H1 (cell line): ENCODE results near the gene ACTN4. TPM values are rescaled to one million over a fixed set of nuclear protein-coding genes. Genes with fewer than 3 reads are reported as not detected.
"Not testable (repeated sequence)": the region's sequence is repeated elsewhere in the genome, so short reads cannot be mapped to it uniquely, and the experiment has no call there.

Experiments used
- CTCF ChIA-PET: fragments of 300-600 bp; sonication (Branson Sonifier 250); formaldehyde crosslinking; loops from one replicate; lab custom pipeline; 2021; ENCODE audit not compliant: partially characterized antibody; lab: Charles Lee
- POLR2A ChIA-PET: fragments of 300-600 bp; sonication (Branson Sonifier 250); formaldehyde crosslinking; loops from one replicate; lab custom pipeline; 2021; ENCODE audit warnings: inconsistent platforms; ENCODE audit not compliant: partially characterized antibody; lab: Charles Lee
- DNase-seq, 2 experiments: peaks; one replicate each; pipeline versions ENCODE4 v3.0.0 to v3.0.0-alpha.2; 2010 to 2022; ENCODE audit warnings: low spot score in 2 of 2, low read depth in 1 of 2, mixed read lengths in 1 of 2
- FAIRE-seq: peaks from 2 replicates; lab custom pipeline; 2011; peaks lifted over from hg19 to GRCh38; lab: Jason Lieb, UNC
- H2AFZ ChIP-seq: 2 replicates; pipeline ENCODE4 v1.8.1; 2012; ENCODE audit warnings: low read length, inconsistent platforms
- H2AK5ac ChIP-seq: 2 replicates; pipeline ENCODE4 v1.6.1; 2013; ENCODE audit warnings: low read depth, low read length
- H2BK120ac ChIP-seq: replicated peaks from 2 replicates; pipeline ENCODE3; 2013; ENCODE audit warnings: low read depth, low read length, inconsistent platforms
- H2BK12ac ChIP-seq: 2 replicates; pipeline ENCODE4 v1.6.1; 2013; ENCODE audit warnings: low read depth, low read length
- H2BK15ac ChIP-seq: 2 replicates; pipeline ENCODE4 v1.6.1; 2013; ENCODE audit warnings: low read length
- H2BK20ac ChIP-seq: 2 replicates; pipeline ENCODE4 v1.6.1; 2013; ENCODE audit warnings: low read length
- H2BK5ac ChIP-seq: 2 replicates; pipeline ENCODE4 v1.6.1; 2013; ENCODE audit warnings: low read depth, low read length
- H3K14ac ChIP-seq: 2 replicates; pipeline ENCODE4 v1.6.1; 2013; ENCODE audit warnings: inconsistent platforms; ENCODE audit not compliant: insufficient read length
- H3K18ac ChIP-seq: 2 replicates; pipeline ENCODE4 v1.6.1; 2013; ENCODE audit warnings: low read length; ENCODE audit errors: extremely low read depth
- H3K23ac ChIP-seq: 2 replicates; pipeline ENCODE4 v1.6.1; 2013; ENCODE audit warnings: inconsistent platforms; ENCODE audit not compliant: insufficient read length
- H3K23me2 ChIP-seq: 2 replicates; pipeline ENCODE4 v1.6.1; 2013; ENCODE audit warnings: low read depth, low read length
- H3K27ac ChIP-seq: 2 replicates; pipeline ENCODE4 v1.6.1; 2011; ENCODE audit warnings: low read depth, low read length, inconsistent platforms
- H3K27me3 ChIP-seq, 4 experiments: replicated peaks in 1 of 4; 1 replicate in 1 of 4; 2 replicates in 3 of 4; pipeline versions ENCODE4 v1.6.1 to v1.8.1; 2011 to 2013; ENCODE audit warnings: low read length in 3 of 4, mild to moderate bottlenecking in 3 of 4, inconsistent platforms in 2 of 4, mixed read lengths in 2 of 4, moderate library complexity in 1 of 4; ENCODE audit not compliant: control insufficient read depth in 3 of 4, insufficient read depth in 3 of 4; ENCODE audit errors: extremely low read depth in 1 of 4
- H3K36me3 ChIP-seq, 4 experiments: 2 replicates each; pipeline versions ENCODE4 v1.6.1 to v1.8.1; 2011 to 2013; ENCODE audit warnings: mild to moderate bottlenecking in 4 of 4, low read length in 3 of 4, moderate library complexity in 2 of 4, control low read depth in 1 of 4, inconsistent platforms in 1 of 4; ENCODE audit not compliant: insufficient read depth in 4 of 4, control insufficient read depth in 2 of 4
- H3K4ac ChIP-seq: replicated peaks from 2 replicates; pipeline ENCODE3; 2013; ENCODE audit warnings: low read length, low read depth, mixed read lengths, inconsistent platforms; ENCODE audit not compliant: insufficient read length
- H3K4me1 ChIP-seq, 4 experiments: replicated peaks in 1 of 4; 1 replicate in 1 of 4; 2 replicates in 3 of 4; pipeline versions ENCODE4 v1.6.1 to v1.8.1; 2011 to 2013; ENCODE audit warnings: low read length in 3 of 4, inconsistent platforms in 2 of 4, mixed read lengths in 1 of 4; ENCODE audit not compliant: insufficient read depth in 4 of 4, control insufficient read depth in 3 of 4
- H3K4me2 ChIP-seq, 2 experiments: 2 replicates each; pipeline versions ENCODE4 v1.6.1 to v1.8.1; 2011 to 2013; ENCODE audit warnings: low read depth in 2 of 2, low read length in 2 of 2, control low read depth in 1 of 2, inconsistent platforms in 1 of 2, mild to moderate bottlenecking in 1 of 2; ENCODE audit not compliant: insufficient read depth in 1 of 2
- H3K4me3 ChIP-seq, 4 experiments: fragments of 200-600, 300-600 bp in 1 of 4; sonication (generic), shearing (Covaris generic), sonication (Bioruptor Twin) in 1 of 4; 2 replicates each; pipeline versions ENCODE4 v1.5.1 to v1.8.1; 2011 to 2016; ENCODE audit warnings: low read length in 4 of 4, low read depth in 3 of 4, control low read depth in 2 of 4, inconsistent platforms in 2 of 4, mild to moderate bottlenecking in 2 of 4, mixed read lengths in 1 of 4, moderate library complexity in 1 of 4; ENCODE audit not compliant: insufficient read depth in 2 of 4; ENCODE audit errors: extremely low read depth in 1 of 4
- H3K56ac ChIP-seq: replicated peaks from 2 replicates; pipeline ENCODE3; 2013; ENCODE audit warnings: low read depth, mild to moderate bottlenecking, mixed read lengths, low read length, inconsistent platforms; ENCODE audit not compliant: insufficient read length
- H3K79me1 ChIP-seq: 2 replicates; pipeline ENCODE4 v1.6.1; 2013; ENCODE audit warnings: low read depth, low read length, control low read depth
- H3K79me2 ChIP-seq, 2 experiments: 2 replicates each; pipeline versions ENCODE4 v1.6.1 to v1.8.1; 2012 to 2013; ENCODE audit warnings: low read length in 2 of 2, mild to moderate bottlenecking in 2 of 2, inconsistent platforms in 1 of 2; ENCODE audit not compliant: insufficient read depth in 2 of 2, control insufficient read depth in 1 of 2
- H3K9ac ChIP-seq, 4 experiments: replicated peaks in 1 of 4; 1 replicate in 1 of 4; 2 replicates in 3 of 4; pipeline versions ENCODE4 v1.6.1 to v1.8.1; 2011 to 2013; ENCODE audit warnings: low read depth in 3 of 4, low read length in 3 of 4, control low read depth in 2 of 4, mild to moderate bottlenecking in 2 of 4, moderate library complexity in 2 of 4, inconsistent platforms in 1 of 4; ENCODE audit errors: extremely low read depth in 1 of 4
- H3K9me3 ChIP-seq, 2 experiments: 2 replicates each; pipeline versions ENCODE4 v1.6.1 to v1.8.1; 2012 to 2013; ENCODE audit warnings: mild to moderate bottlenecking in 2 of 2, moderate library complexity in 2 of 2, control low read depth in 1 of 2, inconsistent platforms in 1 of 2, low read depth in 1 of 2, low read length in 1 of 2, mixed read lengths in 1 of 2; ENCODE audit not compliant: insufficient read depth in 2 of 2
- H4K20me1 ChIP-seq, 2 experiments: replicated peaks in 1 of 2; 2 replicates each; pipeline versions ENCODE3 to v1.8.1; 2011 to 2013; ENCODE audit warnings: inconsistent platforms in 2 of 2, low read length in 2 of 2, mild to moderate bottlenecking in 1 of 2; ENCODE audit not compliant: insufficient read depth in 2 of 2, control insufficient read depth in 1 of 2
- H4K5ac ChIP-seq: 2 replicates; pipeline ENCODE4 v1.6.1; 2013; ENCODE audit warnings: low read length, low read depth, mixed read lengths, inconsistent platforms; ENCODE audit not compliant: insufficient read length
- H4K8ac ChIP-seq: 2 replicates; pipeline ENCODE4 v1.8.0; 2013; ENCODE audit warnings: mild to moderate bottlenecking, moderate library complexity, low read length, inconsistent platforms; ENCODE audit not compliant: insufficient read depth; ENCODE audit errors: extremely low read depth
- H4K91ac ChIP-seq: replicated peaks from 2 replicates; pipeline ENCODE3; 2013; ENCODE audit warnings: low read length, mixed read lengths, inconsistent platforms; ENCODE audit not compliant: insufficient read length
- WGBS, 2 experiments: shearing (Covaris generic) in 1 of 2; methylation state at CpG; one replicate each; pipeline versions ENCODE4 v1.1.6 to v1.1.7; 2013 to 2015; ENCODE audit warnings: low lambda C conversion rate in 2 of 2, mixed read lengths in 2 of 2, inconsistent platforms in 1 of 2, low coverage in 1 of 2, missing lambda C conversion rate in 1 of 2; ENCODE audit not compliant: insufficient replicate concordance in 2 of 2, insufficient coverage in 1 of 2, insufficient read length in 1 of 2; ENCODE audit errors: extremely low coverage in 1 of 2, missing lambda C conversion rate in 1 of 2; 5-methylcytosine and 5-hydroxymethylcytosine counted together
- polyA plus RNA-seq, 7 experiments: library from polyadenylated mRNA; depleted of rRNA in 3 of 7; stranded (reverse) in 5 of 7; unstranded in 2 of 7; fragments of >200 nt in 5 of 7; fragments of 200-250 nt in 2 of 7; gene quantifications; 1 replicate in 5 of 7; 2 replicates in 1 of 7; 4 replicates in 1 of 7; pipeline versions ENCODE4 v1.2.1 to v1.2.3, GENCODE V29; 2011 to 2013; ENCODE audit warnings: missing spikeins in 2 of 7, mixed read lengths in 2 of 7
- total RNA-seq: library from RNA; stranded (reverse); fragmentation: NEBNext Ultra II Directional; extraction: Animal tissue kit (Norgen Biotek cat#: 25700); gene quantifications from 2 replicates; pipeline ENCODE4 v1.2.1, GENCODE V29; 2021

The ACTN4 gene
- total and polyA plus RNA-seq, 2 of the 8 experiments (the other 6 are each of a cell fraction or from before 2014, with no cell fraction given), result 211 to 520 TPM

DNA sequence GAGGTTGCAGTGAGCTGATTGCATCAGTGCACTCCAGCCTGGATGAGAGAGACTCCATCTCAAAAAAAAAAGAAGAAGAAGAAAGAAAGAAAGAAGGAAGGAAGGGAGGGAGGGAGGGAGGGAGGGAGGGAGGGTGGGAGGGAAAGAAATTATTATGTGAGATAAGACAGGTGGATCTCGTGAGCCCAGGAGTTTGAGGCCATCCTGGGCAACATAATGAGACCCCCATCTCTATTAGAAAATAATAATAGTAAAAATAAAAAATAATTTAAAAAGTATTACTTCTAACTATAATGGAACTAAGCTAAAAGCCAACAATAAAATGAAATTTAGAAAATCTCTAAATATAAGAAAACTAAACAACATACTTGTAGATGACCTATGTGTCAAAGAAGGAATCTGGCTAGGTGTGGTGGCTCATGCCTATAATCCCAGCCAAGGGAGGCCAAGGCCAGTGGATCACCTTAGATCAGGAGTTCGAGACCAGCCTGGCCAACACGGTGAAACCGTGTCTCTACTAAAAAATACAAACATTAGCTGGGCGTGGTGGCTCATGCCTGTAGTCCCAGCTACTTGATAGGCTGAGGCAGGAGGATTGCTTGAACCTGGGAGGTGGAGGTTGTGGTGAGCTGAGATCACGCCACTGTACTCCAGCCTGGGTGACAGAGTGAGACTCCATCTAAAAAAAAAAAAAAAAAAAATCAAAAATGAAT is 113.5 kb downstream of the ACTN4 start:
- not testable (repeated sequence) for H3K4me1 ChIP-seq, FAIRE-seq, H3K27ac ChIP-seq, H2BK15ac ChIP-seq, H2AFZ ChIP-seq, H3K9ac ChIP-seq, H3K79me2 ChIP-seq, H3K4me2 ChIP-seq, H4K91ac ChIP-seq, H3K79me1 ChIP-seq, H4K5ac ChIP-seq, H2AK5ac ChIP-seq, H3K27me3 ChIP-seq, H3K4me3 ChIP-seq, H3K23ac ChIP-seq, H3K9me3 ChIP-seq, H3K56ac ChIP-seq, H2BK12ac ChIP-seq, H4K20me1 ChIP-seq, H3K14ac ChIP-seq, H2BK20ac ChIP-seq, H4K8ac ChIP-seq, H3K36me3 ChIP-seq, H3K4ac ChIP-seq, H2BK5ac ChIP-seq, H2BK120ac ChIP-seq, H3K18ac ChIP-seq, DNase-seq, H3K23me2 ChIP-seq
- CTCF ChIA-PET, result interaction anchor here (0.6 to 1.4 kb wide), 5 partner anchors 9 to 172 kb away, joined by 3 to 10 read pairs (median 4); no protein-coding TSS in a partner anchor
- 92% methylated on average over 5 of the region's 6 CpGs; no CpG with 5 or more reads in 1 of the 2 experiments for WGBS, 2 experiments
- POLR2A ChIA-PET, result interaction anchor here (0.7 to 1.0 kb wide), 3 partner anchors 80 to 156 kb away, joined by 3 read pairs; no protein-coding TSS in a partner anchor
